Neural cell (in vitro differentiated cells): Measurements from ENCODE around the gene STX16. TPM values are rescaled to one million over a fixed set of nuclear protein-coding genes. Genes with fewer than 3 reads are reported as not detected.

Experiments used
- H2AFZ ChIP-seq: fragments of 200-600, 300-800 bp; sonication (generic), shearing (Covaris generic); 2 replicates; pipeline ENCODE4 v1.6.0; 2014; ENCODE audit warnings: low read depth, mild to moderate bottlenecking, antibody characterized with exemption, low read length, moderate library complexity
- H3F3A ChIP-seq: fragments of 200-600 bp; shearing (Covaris generic); 2 replicates; pipeline ENCODE4 v1.6.1; 2016; ENCODE audit warnings: mild to moderate bottlenecking, moderate library complexity, mixed read lengths, antibody characterized with exemption, low read length; ENCODE audit not compliant: insufficient read depth, poor library complexity, severe bottlenecking
- H3K27ac ChIP-seq: fragments of 200-600, 300-800 bp; sonication (generic), shearing (Covaris generic); 2 replicates; pipeline ENCODE4 v1.5.1; 2014; ENCODE audit warnings: mild to moderate bottlenecking, low read length, moderate library complexity
- H3K27me3 ChIP-seq: fragments of 300-800, 200-600 bp; sonication (generic), shearing (Covaris generic); 2 replicates; pipeline ENCODE4 v1.6.0; 2014; ENCODE audit warnings: mild to moderate bottlenecking, low read depth, low read length, moderate library complexity; ENCODE audit not compliant: insufficient read depth
- H3K36me3 ChIP-seq: fragments of 300-800, 200-600 bp; sonication (generic), shearing (Covaris generic); 2 replicates; pipeline ENCODE4 v1.5.1; 2014; ENCODE audit warnings: mild to moderate bottlenecking, antibody characterized with exemption, low read length, moderate library complexity; ENCODE audit not compliant: insufficient read depth
- H3K4me2 ChIP-seq: fragments of 300-800, 200-600 bp; sonication (generic), shearing (Covaris generic); 2 replicates; pipeline ENCODE4 v1.6.0; 2014; ENCODE audit warnings: mild to moderate bottlenecking, low read length
- H3K4me3 ChIP-seq: fragments of 300-800, 200-600 bp; sonication (generic), shearing (Covaris generic); 2 replicates; pipeline ENCODE4 v1.5.1; 2014; ENCODE audit warnings: mild to moderate bottlenecking, low read length, moderate library complexity
- H3K79me2 ChIP-seq: fragments of 200-600 bp; shearing (Covaris generic); replicated peaks from 2 replicates; pipeline ENCODE4 v1.6.0; 2014; ENCODE audit warnings: mild to moderate bottlenecking, low read length, moderate library complexity; ENCODE audit not compliant: insufficient read depth
- H3K9ac ChIP-seq: fragments of 300-800, 200-600 bp; sonication (generic), shearing (Covaris generic); 2 replicates; pipeline ENCODE4 v1.6.1; 2016; ENCODE audit warnings: mild to moderate bottlenecking, low read length, mixed read lengths
- H3K9me2 ChIP-seq: fragments of 200-600 bp; shearing (Covaris generic); 2 replicates; pipeline ENCODE4 v1.6.1; 2016; ENCODE audit warnings: mild to moderate bottlenecking, low read length, mixed read lengths; ENCODE audit not compliant: insufficient read depth
- H3K9me3 ChIP-seq: fragments of 200-600, 300-800 bp; sonication (generic), shearing (Covaris generic); 2 replicates; pipeline ENCODE4 v1.6.1; 2016; ENCODE audit warnings: mild to moderate bottlenecking, mixed run types, low read length, moderate library complexity, mixed read lengths
- H4K20me1 ChIP-seq: fragments of 200-600 bp; shearing (Covaris generic); 2 replicates; pipeline ENCODE4 v1.6.1; 2016; ENCODE audit warnings: mild to moderate bottlenecking, mixed run types; ENCODE audit not compliant: insufficient read depth
- EP300 ChIP-seq: fragments of 450-650 bp; conservative IDR thresholded peaks from 2 replicates; pipeline ENCODE4 v1.6.1; 2014; ENCODE audit warnings: antibody characterized with exemption, mild to moderate bottlenecking, moderate library complexity; ENCODE audit not compliant: poor library complexity, severe bottlenecking
- EZH2 ChIP-seq: fragments of 200-600, 300-800 bp; shearing (Covaris generic), sonication (generic); IDR thresholded peaks from 2 replicates; pipeline ENCODE4 v1.6.1; 2014; ENCODE audit warnings: antibody characterized with exemption, low read length, borderline replicate concordance, mild to moderate bottlenecking; ENCODE audit not compliant: insufficient read depth, poor library complexity, severe bottlenecking
- MXI1 ChIP-seq: fragments of 450-650 bp; conservative IDR thresholded peaks from 2 replicates; pipeline ENCODE4 v1.6.1; 2014; ENCODE audit warnings: antibody characterized with exemption, mild to moderate bottlenecking; ENCODE audit not compliant: poor library complexity, severe bottlenecking
- POLR2AphosphoS5 ChIP-seq: IDR thresholded peaks from 2 replicates; pipeline ENCODE4 v1.6.1; 2012
- RAD21 ChIP-seq: fragments of 450-650 bp; conservative IDR thresholded peaks from 2 replicates; pipeline ENCODE4 v1.6.1; 2014; ENCODE audit warnings: antibody characterized with exemption, mild to moderate bottlenecking, moderate library complexity
- SMC3 ChIP-seq: fragments of 450-650 bp; conservative IDR thresholded peaks from 2 replicates; pipeline ENCODE4 v1.6.1; 2014; ENCODE audit warnings: antibody characterized with exemption, mild to moderate bottlenecking, moderate library complexity; ENCODE audit not compliant: poor library complexity
- TAF1 ChIP-seq: IDR thresholded peaks from 2 replicates; pipeline ENCODE4 v1.6.1; 2012; ENCODE audit warnings: low read depth
- polyA plus RNA-seq: library from polyadenylated mRNA; depleted of rRNA; stranded (reverse); fragments of >200 nt; gene quantifications from 2 replicates; pipeline ENCODE4 v1.2.3, GENCODE V29; 2014
- TF ChIP-seq, protein P1 (sequence below): fragments of 450-650 bp; IDR thresholded peaks from 2 replicates; pipeline ENCODE4 v1.5.1; 2014; ENCODE audit warnings: antibody characterized with exemption, mild to moderate bottlenecking, moderate library complexity; ENCODE audit not compliant: poor library complexity, severe bottlenecking
- TF ChIP-seq, protein P2 (sequence below): IDR thresholded peaks from 2 replicates; pipeline ENCODE4 v1.6.1; 2012; ENCODE audit warnings: borderline replicate concordance

STX16 gene
- polyA plus RNA-seq, 1 donor from 2014 or later = 120 TPM

DNA sequence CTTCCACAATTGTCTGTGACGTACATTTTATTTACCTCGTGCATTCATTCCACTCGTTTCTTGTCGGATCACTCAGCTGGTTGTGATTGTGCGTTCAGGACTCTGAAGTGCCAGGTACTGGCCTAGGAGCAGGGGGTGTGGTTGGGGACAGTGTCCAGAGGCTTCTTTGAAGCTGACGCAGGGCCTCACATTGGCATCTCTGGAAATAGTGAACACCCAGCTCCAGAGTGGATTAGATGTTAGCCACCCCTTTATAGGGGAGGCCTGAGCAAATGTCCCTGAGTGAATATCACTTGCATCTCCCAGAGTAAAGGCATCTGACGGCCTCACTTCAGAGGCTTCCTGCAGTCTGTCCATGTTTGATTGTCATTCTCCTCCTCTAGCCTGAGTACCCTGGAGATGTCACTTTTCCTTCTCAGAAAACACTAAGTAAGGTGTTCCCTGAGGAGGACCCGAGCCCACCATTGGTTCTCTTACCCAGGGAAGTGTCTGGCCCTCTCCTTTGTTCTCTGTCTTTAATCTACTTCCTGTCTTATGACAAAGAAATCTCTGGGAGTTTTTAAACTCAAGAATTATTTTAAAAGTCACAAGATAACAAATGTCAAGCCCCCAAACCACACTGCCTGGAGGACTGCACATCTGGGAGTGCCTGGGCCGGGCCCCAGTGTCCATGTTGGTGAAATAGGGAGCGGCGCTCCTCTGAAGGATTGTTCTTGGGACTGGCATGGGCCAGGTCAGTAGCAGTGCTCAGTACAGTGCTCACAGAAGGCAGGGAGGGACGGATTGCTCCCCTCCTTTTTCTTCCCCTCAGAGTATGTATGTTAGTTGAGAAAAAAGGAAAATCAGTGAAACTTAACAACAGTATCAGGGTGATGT, 10.8 kb downstream of the STX16 start:
- Histone ChIP-seq H3K27ac (no peak overlapping the region), H2AFZ (no peak overlapping the region)
- TF ChIP-seq EZH2 (no peak), TAF1 (no peak), EP300 (no peak), POLR2AphosphoS5 (no peak), RAD21 (no peak), MXI1 (no peak), SMC3 (no peak)
- TF ChIP-seq, protein P1, sequence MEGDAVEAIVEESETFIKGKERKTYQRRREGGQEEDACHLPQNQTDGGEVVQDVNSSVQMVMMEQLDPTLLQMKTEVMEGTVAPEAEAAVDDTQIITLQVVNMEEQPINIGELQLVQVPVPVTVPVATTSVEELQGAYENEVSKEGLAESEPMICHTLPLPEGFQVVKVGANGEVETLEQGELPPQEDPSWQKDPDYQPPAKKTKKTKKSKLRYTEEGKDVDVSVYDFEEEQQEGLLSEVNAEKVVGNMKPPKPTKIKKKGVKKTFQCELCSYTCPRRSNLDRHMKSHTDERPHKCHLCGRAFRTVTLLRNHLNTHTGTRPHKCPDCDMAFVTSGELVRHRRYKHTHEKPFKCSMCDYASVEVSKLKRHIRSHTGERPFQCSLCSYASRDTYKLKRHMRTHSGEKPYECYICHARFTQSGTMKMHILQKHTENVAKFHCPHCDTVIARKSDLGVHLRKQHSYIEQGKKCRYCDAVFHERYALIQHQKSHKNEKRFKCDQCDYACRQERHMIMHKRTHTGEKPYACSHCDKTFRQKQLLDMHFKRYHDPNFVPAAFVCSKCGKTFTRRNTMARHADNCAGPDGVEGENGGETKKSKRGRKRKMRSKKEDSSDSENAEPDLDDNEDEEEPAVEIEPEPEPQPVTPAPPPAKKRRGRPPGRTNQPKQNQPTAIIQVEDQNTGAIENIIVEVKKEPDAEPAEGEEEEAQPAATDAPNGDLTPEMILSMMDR = no peak
- TF ChIP-seq, protein P2, sequence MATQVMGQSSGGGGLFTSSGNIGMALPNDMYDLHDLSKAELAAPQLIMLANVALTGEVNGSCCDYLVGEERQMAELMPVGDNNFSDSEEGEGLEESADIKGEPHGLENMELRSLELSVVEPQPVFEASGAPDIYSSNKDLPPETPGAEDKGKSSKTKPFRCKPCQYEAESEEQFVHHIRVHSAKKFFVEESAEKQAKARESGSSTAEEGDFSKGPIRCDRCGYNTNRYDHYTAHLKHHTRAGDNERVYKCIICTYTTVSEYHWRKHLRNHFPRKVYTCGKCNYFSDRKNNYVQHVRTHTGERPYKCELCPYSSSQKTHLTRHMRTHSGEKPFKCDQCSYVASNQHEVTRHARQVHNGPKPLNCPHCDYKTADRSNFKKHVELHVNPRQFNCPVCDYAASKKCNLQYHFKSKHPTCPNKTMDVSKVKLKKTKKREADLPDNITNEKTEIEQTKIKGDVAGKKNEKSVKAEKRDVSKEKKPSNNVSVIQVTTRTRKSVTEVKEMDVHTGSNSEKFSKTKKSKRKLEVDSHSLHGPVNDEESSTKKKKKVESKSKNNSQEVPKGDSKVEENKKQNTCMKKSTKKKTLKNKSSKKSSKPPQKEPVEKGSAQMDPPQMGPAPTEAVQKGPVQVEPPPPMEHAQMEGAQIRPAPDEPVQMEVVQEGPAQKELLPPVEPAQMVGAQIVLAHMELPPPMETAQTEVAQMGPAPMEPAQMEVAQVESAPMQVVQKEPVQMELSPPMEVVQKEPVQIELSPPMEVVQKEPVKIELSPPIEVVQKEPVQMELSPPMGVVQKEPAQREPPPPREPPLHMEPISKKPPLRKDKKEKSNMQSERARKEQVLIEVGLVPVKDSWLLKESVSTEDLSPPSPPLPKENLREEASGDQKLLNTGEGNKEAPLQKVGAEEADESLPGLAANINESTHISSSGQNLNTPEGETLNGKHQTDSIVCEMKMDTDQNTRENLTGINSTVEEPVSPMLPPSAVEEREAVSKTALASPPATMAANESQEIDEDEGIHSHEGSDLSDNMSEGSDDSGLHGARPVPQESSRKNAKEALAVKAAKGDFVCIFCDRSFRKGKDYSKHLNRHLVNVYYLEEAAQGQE = no peak

DNA sequence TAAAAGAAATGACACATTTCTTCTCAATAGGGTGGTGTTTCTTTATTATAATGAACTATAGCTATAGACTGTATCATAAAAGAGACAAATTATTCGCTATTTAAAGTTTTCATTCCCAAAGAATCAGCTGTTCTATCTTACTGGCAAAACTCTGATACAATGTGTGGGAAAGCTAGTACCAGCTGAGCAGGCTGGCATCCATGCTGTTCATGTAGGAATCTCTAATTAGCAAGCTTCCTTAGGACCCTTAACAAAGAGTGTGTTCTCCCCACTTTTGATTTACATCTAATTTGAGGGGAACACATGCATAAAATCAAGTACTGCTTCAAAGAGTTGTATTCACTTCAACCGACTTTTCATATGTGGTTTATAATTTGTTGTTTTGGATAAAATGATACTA, 13.2 kb downstream of the STX16 start:
- H3K27me3 ChIP-seq = no peaks in the 10 kb centered on the region
- H3K9ac ChIP-seq = no peak overlapping the region
- H4K20me1 ChIP-seq = peaks cover 10% of the 10 kb centered on the region
- H3K27ac ChIP-seq = no peak overlapping the region
- H2AFZ ChIP-seq = no peak overlapping the region
- H3K9me3 ChIP-seq = no peaks in the 10 kb centered on the region
- peaks cover 9% of the 10 kb centered on the region for H3K36me3 ChIP-seq
- TF ChIP-seq TAF1 = no peak
- no peak for TF ChIP-seq SMC3
- TF ChIP-seq RAD21 = no peak
- TF ChIP-seq EP300 = no peak
- TF ChIP-seq MXI1 = no peak
- no peak for TF ChIP-seq POLR2AphosphoS5
- TF ChIP-seq, protein P1 = no peak
- TF ChIP-seq EZH2 = no peak
- TF ChIP-seq, protein P2 = no peak
- H3K4me2 ChIP-seq = no peak overlapping the region
- H3K9me2 ChIP-seq = no peaks in the 10 kb centered on the region
- H3K4me3 ChIP-seq = no peak overlapping the region
- H3F3A ChIP-seq = no peaks in the 10 kb centered on the region
- peaks cover 22% of the 10 kb centered on the region for H3K79me2 ChIP-seq

More for the DNA sequence above, 10.8 kb downstream of the STX16 start:
- Histone ChIP-seq H3K9ac (no peak overlapping the region), H3K9me2 (no peaks in the 10 kb centered on the region), H3F3A (no peaks in the 10 kb centered on the region), H4K20me1 (peaks cover 23% of the 10 kb centered on the region), H3K79me2 (peaks cover 47% of the 10 kb centered on the region), H3K36me3 (no peaks in the 10 kb centered on the region), H3K4me2 (no peak overlapping the region), H3K9me3 (no peaks in the 10 kb centered on the region), H3K4me3 (no peak overlapping the region), H3K27me3 (no peaks in the 10 kb centered on the region)
